ENCODE results near the gene POLA1. TPM values are rescaled to one million over a fixed set of nuclear protein-coding genes. Genes with fewer than 3 reads are reported as not detected.

The POLA1 gene
- total and polyA plus RNA-seq, 2 of the 4 experiments (the other 2 are of a cell fraction), result 4.0 to 15.1 TPM

DNA sequence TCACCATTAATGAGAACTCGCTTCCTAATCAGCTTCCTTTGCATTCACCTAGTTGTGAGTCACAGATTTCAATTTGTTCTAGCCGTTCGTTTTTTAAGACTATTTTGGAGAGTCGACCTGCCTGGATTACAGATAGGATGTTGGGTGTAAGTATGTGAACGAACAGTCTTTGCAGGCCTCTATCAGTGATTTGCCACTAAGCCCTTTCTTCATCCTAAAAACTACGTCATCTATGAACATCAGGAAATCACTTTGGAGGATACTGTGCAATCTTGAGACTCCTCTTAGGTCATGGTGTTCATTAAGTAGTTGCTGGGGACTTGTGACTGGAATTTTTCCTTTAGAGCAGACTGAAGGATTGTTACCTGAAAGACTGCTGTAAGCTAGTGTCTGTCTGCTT lies 1.1 kb downstream of the POLA1 start:
- ChIA-PET CTCF (no interaction called here), POLR2A (ENCODE audit: unreplicated experiment) (no interaction called here)
- no CpG with 5 or more reads among the region's 6 CpGs for WGBS, 2 experiments (ENCODE audit: extremely low coverage in 2 of 2, insufficient read length in 1 of 2)
- dilution Hi-C loops (cut with HindIII; ENCODE audit: low sequenced_read_pairs, unreplicated experiment), result no loop called here
- Histone ChIP-seq H3K4me3 (ENCODE audit: insufficient read depth, low read depth, low read length) (no peak overlapping the region), H4K20me1 (ENCODE audit: insufficient read depth, low read length) (no peaks in the 10 kb centered on the region; the same call in 1 of the 2 replicates), H3K9ac (ENCODE audit: low read depth, low read length) (no peak overlapping the region), H3K56ac (ENCODE audit: extremely low read depth, insufficient read depth, low read length) (no peak overlapping the region), H2BK20ac (ENCODE audit: low read depth, low read length) (no peak overlapping the region), H3K9me3 (ENCODE audit: control insufficient read depth, insufficient read depth, low read length) (no peaks in the 10 kb centered on the region), H3K18ac (ENCODE audit: low read depth, low read length) (no peak overlapping the region), H3K14ac (replicated peaks; ENCODE audit: low read depth, low read length) (no peak overlapping the region), H2AFZ (replicated peaks; ENCODE audit: low read length, poor library complexity) (no peak overlapping the region), H3K79me1 (ENCODE audit: low read depth in 1 of 2, low read length in 2 of 2) (0 out of 4 replicates have a peak, but pooled peaks cover 0 to 4% of the 10 kb centered on the region in 2 experiments), H3K36me3 (ENCODE audit: control insufficient read depth, insufficient read depth, low read length) (no peaks in the 10 kb centered on the region), H3K23ac (ENCODE audit: low read depth, low read length) (no peak overlapping the region), H2BK120ac (ENCODE audit: low read depth, low read length) (no peak overlapping the region), H3K4ac (ENCODE audit: low read depth, low read length) (no peak overlapping the region), H2BK5ac (ENCODE audit: low read depth, low read length, poor library complexity, severe bottlenecking) (no peak overlapping the region), H2AK9ac (replicated peaks; ENCODE audit: low read depth, low read length, poor library complexity) (no peak overlapping the region), H3K27ac (ENCODE audit: insufficient read depth, low read length) (no peak overlapping the region), H2BK15ac (ENCODE audit: low read depth, low read length) (no peak overlapping the region), H3K4me2 (ENCODE audit: low read depth, low read length) (no peak overlapping the region), H3K9me1 (ENCODE audit: insufficient read depth, low read length) (no peaks in the 10 kb centered on the region), H3K4me1 (ENCODE audit: control insufficient read depth, insufficient read depth, low read length) (no peaks in the 10 kb centered on the region), H4K8ac (ENCODE audit: low read depth in 2 of 2, low read length in 2 of 2) (no peak overlapping the region), H3K27me3 (ENCODE audit: control insufficient read depth, insufficient read depth, low read length) (no peaks in the 10 kb centered on the region), H4K5ac (ENCODE audit: low read depth, low read length) (no peak overlapping the region), H4K91ac (ENCODE audit: insufficient read depth, low read depth, low read length) (no peak overlapping the region), H2AK5ac (ENCODE audit: low read depth, low read length) (no peak overlapping the region)
- intact Hi-C loops (cut with micrococcal nuclease), result loop anchor here (5.0 kb wide), 1 partner anchor 298 kb away; no protein-coding TSS in a partner anchor
- TF ChIP-seq, protein P1, sequence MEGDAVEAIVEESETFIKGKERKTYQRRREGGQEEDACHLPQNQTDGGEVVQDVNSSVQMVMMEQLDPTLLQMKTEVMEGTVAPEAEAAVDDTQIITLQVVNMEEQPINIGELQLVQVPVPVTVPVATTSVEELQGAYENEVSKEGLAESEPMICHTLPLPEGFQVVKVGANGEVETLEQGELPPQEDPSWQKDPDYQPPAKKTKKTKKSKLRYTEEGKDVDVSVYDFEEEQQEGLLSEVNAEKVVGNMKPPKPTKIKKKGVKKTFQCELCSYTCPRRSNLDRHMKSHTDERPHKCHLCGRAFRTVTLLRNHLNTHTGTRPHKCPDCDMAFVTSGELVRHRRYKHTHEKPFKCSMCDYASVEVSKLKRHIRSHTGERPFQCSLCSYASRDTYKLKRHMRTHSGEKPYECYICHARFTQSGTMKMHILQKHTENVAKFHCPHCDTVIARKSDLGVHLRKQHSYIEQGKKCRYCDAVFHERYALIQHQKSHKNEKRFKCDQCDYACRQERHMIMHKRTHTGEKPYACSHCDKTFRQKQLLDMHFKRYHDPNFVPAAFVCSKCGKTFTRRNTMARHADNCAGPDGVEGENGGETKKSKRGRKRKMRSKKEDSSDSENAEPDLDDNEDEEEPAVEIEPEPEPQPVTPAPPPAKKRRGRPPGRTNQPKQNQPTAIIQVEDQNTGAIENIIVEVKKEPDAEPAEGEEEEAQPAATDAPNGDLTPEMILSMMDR (conservative IDR thresholded peaks at IDR 0.05; ENCODE audit: low read depth, low read length), result no peak
- TF ChIP-seq CEBPB (IDR thresholded peaks at IDR 0.05; ENCODE audit: low read depth, low read length), result no peak
- TF ChIP-seq RFX5 (IDR thresholded peaks at IDR 0.05; ENCODE audit: low read depth, low read length), result no peak
- TF ChIP-seq MAFK (IDR thresholded peaks at IDR 0.05; ENCODE audit: low read depth, low read length), result no peak
- no peak for TF ChIP-seq SMC3 (IDR thresholded peaks at IDR 0.05; ENCODE audit: low read depth, low read length)
- TF ChIP-seq FOS (IDR thresholded peaks at IDR 0.05; ENCODE audit: low read depth, low read length), result no peak
- no peak for TF ChIP-seq BHLHE40 (IDR thresholded peaks at IDR 0.05; ENCODE audit: low read depth, low read length)
- no peak for TF ChIP-seq RCOR1 (IDR thresholded peaks at IDR 0.05; ENCODE audit: insufficient replicate concordance, low read length)
- TF ChIP-seq MAZ (IDR thresholded peaks at IDR 0.05; ENCODE audit: borderline replicate concordance, low read depth, low read length), result no peak
- no peak for TF ChIP-seq MXI1 (IDR thresholded peaks at IDR 0.05; ENCODE audit: borderline replicate concordance, low read depth, low read length)
- no peak for TF ChIP-seq NFE2L2 (IDR thresholded peaks at IDR 0.05; ENCODE audit: low read depth, low read length)
- TF ChIP-seq, protein P2, sequence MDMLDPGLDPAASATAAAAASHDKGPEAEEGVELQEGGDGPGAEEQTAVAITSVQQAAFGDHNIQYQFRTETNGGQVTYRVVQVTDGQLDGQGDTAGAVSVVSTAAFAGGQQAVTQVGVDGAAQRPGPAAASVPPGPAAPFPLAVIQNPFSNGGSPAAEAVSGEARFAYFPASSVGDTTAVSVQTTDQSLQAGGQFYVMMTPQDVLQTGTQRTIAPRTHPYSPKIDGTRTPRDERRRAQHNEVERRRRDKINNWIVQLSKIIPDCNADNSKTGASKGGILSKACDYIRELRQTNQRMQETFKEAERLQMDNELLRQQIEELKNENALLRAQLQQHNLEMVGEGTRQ (IDR thresholded peaks at IDR 0.05; ENCODE audit: low read depth, low read length), result no peak
- TF ChIP-seq, protein P3, sequence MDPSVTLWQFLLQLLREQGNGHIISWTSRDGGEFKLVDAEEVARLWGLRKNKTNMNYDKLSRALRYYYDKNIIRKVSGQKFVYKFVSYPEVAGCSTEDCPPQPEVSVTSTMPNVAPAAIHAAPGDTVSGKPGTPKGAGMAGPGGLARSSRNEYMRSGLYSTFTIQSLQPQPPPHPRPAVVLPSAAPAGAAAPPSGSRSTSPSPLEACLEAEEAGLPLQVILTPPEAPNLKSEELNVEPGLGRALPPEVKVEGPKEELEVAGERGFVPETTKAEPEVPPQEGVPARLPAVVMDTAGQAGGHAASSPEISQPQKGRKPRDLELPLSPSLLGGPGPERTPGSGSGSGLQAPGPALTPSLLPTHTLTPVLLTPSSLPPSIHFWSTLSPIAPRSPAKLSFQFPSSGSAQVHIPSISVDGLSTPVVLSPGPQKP (IDR thresholded peaks at IDR 0.05; ENCODE audit: borderline replicate concordance, low read depth, low read length), result no peak
- TF ChIP-seq RAD21 (IDR thresholded peaks at IDR 0.05; ENCODE audit: low read length), result no peak
- TF ChIP-seq POLR2A (IDR thresholded peaks at IDR 0.05; ENCODE audit: low read depth, low read length), result no peak
- DNase-seq, result peak; percentile 2
- in situ Hi-C loops (cut with MboI; ENCODE audit: low sequenced_read_pairs), result no loop called here
- BruUV-seq (replicated peaks), result no TSS peak
- no peak for ATAC-seq (ENCODE audit: low read depth)

Data from IMR-90 (cell line).